Smooth muscle cell (in vitro differentiated cells): Measurements from ENCODE around the gene COL1A1. TPM values are rescaled to one million over a fixed set of nuclear protein-coding genes. Genes with fewer than 3 reads are reported as not detected.

ENCODE experiments used
- DNase-seq: peaks from one replicate; lab custom pipeline; 2025; ENCODE audit not compliant: unreplicated experiment; lab: John Stamatoyannopoulos, UW
- H2AFZ ChIP-seq: fragments of 200-600 bp; sonication (generic); 2 replicates; pipeline ENCODE4 v1.6.0; 2016; ENCODE audit warnings: antibody characterized with exemption, low read depth, mild to moderate bottlenecking
- H3F3A ChIP-seq: fragments of 200-600 bp; sonication (generic); 2 replicates; pipeline ENCODE4 v1.6.0; 2017; ENCODE audit warnings: antibody characterized with exemption, low read depth
- H3K27ac ChIP-seq: fragments of 200-600 bp; sonication (generic); 2 replicates; pipeline ENCODE4 v1.5.1; 2016; ENCODE audit warnings: low read depth, mild to moderate bottlenecking
- H3K27me3 ChIP-seq: fragments of 200-600 bp; sonication (generic); 2 replicates; pipeline ENCODE4 v1.6.1; 2016; ENCODE audit warnings: low read depth, mild to moderate bottlenecking
- H3K36me3 ChIP-seq: fragments of 200-600 bp; sonication (generic); 2 replicates; pipeline ENCODE4 v1.5.1; 2016; ENCODE audit warnings: low read depth
- H3K4me1 ChIP-seq: fragments of 200-600 bp; sonication (generic); 2 replicates; pipeline ENCODE4 v1.5.1; 2016; ENCODE audit warnings: low read depth
- H3K4me2 ChIP-seq: fragments of 200-600 bp; sonication (generic); 2 replicates; pipeline ENCODE4 v1.6.0; 2016; ENCODE audit warnings: mild to moderate bottlenecking
- H3K4me3 ChIP-seq: fragments of 200-600 bp; sonication (generic); 2 replicates; pipeline ENCODE4 v1.5.1; 2016; ENCODE audit warnings: mild to moderate bottlenecking
- H3K79me2 ChIP-seq: fragments of 200-600 bp; sonication (generic); 2 replicates; pipeline ENCODE4 v1.6.0; 2016; ENCODE audit warnings: low read depth, mild to moderate bottlenecking
- H3K9ac ChIP-seq: fragments of 200-600 bp; sonication (generic); 2 replicates; pipeline ENCODE4 v1.6.0; 2016; ENCODE audit warnings: low read depth
- H3K9me3 ChIP-seq: fragments of 200-600 bp; sonication (generic); replicated peaks from 2 replicates; pipeline ENCODE4 v1.5.1; 2016; ENCODE audit warnings: low read depth
- H4K20me1 ChIP-seq: fragments of 200-600 bp; sonication (generic); 2 replicates; pipeline ENCODE4 v1.6.0; 2016; ENCODE audit warnings: low read depth
- CTCF ChIP-seq: fragments of 200-600 bp; sonication (generic); IDR thresholded peaks from 2 replicates; pipeline ENCODE4 v1.5.1; 2017; ENCODE audit warnings: borderline replicate concordance, mild to moderate bottlenecking, antibody characterized with exemption; ENCODE audit not compliant: insufficient read depth, poor library complexity, severe bottlenecking
- WGBS: methylation state at CpG from one replicate; pipeline ENCODE4 v1.1.7; 2016; ENCODE audit warnings: low lambda C conversion rate; 5-methylcytosine and 5-hydroxymethylcytosine counted together
- polyA plus RNA-seq: library from polyadenylated mRNA; unstranded; fragments of >200 nt; fragmentation: Nextera tagmentation; extraction: Ambion mirVana; gene quantifications from 2 replicates; pipeline ENCODE4 v1.2.1, GENCODE V29; 2016
- total RNA-seq: library from RNA; depleted of rRNA; stranded (reverse); fragments of >200 nt; gene quantifications from 2 replicates; pipeline ENCODE4 v1.2.3, GENCODE V29; 2014

The COL1A1 gene
- total and polyA plus RNA-seq, 2 experiments from 2014 or later, result 4,141 to 25,649 TPM

- H3K4me1 ChIP-seq, result no peaks in the 10 kb centered on the region
- H3F3A ChIP-seq, result no peaks in the 10 kb centered on the region
- no peaks in the 10 kb centered on the region for H3K36me3 ChIP-seq
- no peak for TF ChIP-seq CTCF
- no peak overlapping the region for H2AFZ ChIP-seq
- H3K9me3 ChIP-seq, result no peaks in the 10 kb centered on the region
- no peaks in the 10 kb centered on the region for H3K27me3 ChIP-seq
- H3K4me3 ChIP-seq, result no peak overlapping the region
- DNase-seq, result no peak
- no peak overlapping the region for H3K9ac ChIP-seq
- H3K27ac ChIP-seq, result no peak overlapping the region
- H3K79me2 ChIP-seq, result no peaks in the 10 kb centered on the region
- H3K4me2 ChIP-seq, result no peak overlapping the region
- H4K20me1 ChIP-seq, result no peaks in the 10 kb centered on the region
- 94% methylated on average over 1 of the region's 1 CpG for whole genome bisulfite sequencing
Measured at GRCh38 chr17:50240851-50241250, 39.4 kb upstream of the COL1A1 start.

GRCh38 chr17:50239937-50240336 lies 38.5 kb upstream of the COL1A1 start:
- Histone ChIP-seq H2AFZ (no peak overlapping the region), H3K79me2 (no peaks in the 10 kb centered on the region), H3K4me3 (no peak overlapping the region), H3K4me1 (no peaks in the 10 kb centered on the region), H3K27me3 (no peaks in the 10 kb centered on the region), H3K36me3 (no peaks in the 10 kb centered on the region), H3K9me3 (no peaks in the 10 kb centered on the region), H4K20me1 (no peaks in the 10 kb centered on the region), H3F3A (no peaks in the 10 kb centered on the region), H3K9ac (no peak overlapping the region), H3K27ac (no peak overlapping the region), H3K4me2 (no peak overlapping the region)
- no peak for DNase-seq
- no peak for TF ChIP-seq CTCF
- 66% methylated on average over 4 of the region's 4 CpGs for WGBS

GRCh38 chr17:50238601-50239280 lies 37.3 kb upstream of the COL1A1 start:
- Histone ChIP-seq H3K9me3 (no peaks in the 10 kb centered on the region), H4K20me1 (no peaks in the 10 kb centered on the region), H3F3A (no peaks in the 10 kb centered on the region), H2AFZ (no peak overlapping the region), H3K27me3 (no peaks in the 10 kb centered on the region), H3K36me3 (no peaks in the 10 kb centered on the region), H3K27ac (no peak overlapping the region), H3K9ac (no peak overlapping the region), H3K4me3 (no peak overlapping the region), H3K4me1 (no peaks in the 10 kb centered on the region), H3K79me2 (no peaks in the 10 kb centered on the region), H3K4me2 (no peak overlapping the region)
- TF ChIP-seq CTCF, result no peak
- no peak for DNase-seq
- WGBS, result 71% methylated on average over 9 of the region's 9 CpGs

- Histone ChIP-seq H3K27me3 (no peaks in the 10 kb centered on the region), H3K9ac (no peak overlapping the region), H3K4me3 (no peak overlapping the region), H3K79me2 (no peaks in the 10 kb centered on the region), H4K20me1 (no peaks in the 10 kb centered on the region), H3K27ac (no peak overlapping the region), H3K4me1 (no peaks in the 10 kb centered on the region), H3K9me3 (no peaks in the 10 kb centered on the region), H3K36me3 (no peaks in the 10 kb centered on the region), H3F3A (no peaks in the 10 kb centered on the region), H2AFZ (no peak overlapping the region), H3K4me2 (no peak overlapping the region)
- DNase-seq, result no peak
- no peak for TF ChIP-seq CTCF
- WGBS, result 87% methylated on average over 2 of the region's 2 CpGs
Measured at GRCh38 chr17:50237901-50238300, 36.5 kb upstream of the COL1A1 start.
